HG02588 (cell line): ENCODE measurements around the gene PIH1D1.
A peak's percentile ranks its signal among the peaks of the same experiment; 100 is the strongest.
"Not testable (repeated sequence)": the region's sequence is repeated elsewhere in the genome, so short reads cannot be mapped to it uniquely, and the experiment has no call there.

Source experiments
- ATAC-seq: cut with Tn5 transposase; IDR thresholded peaks from one replicate; pipeline ENCODE4 v1.9.1; 2021; ENCODE audit warnings: mild to moderate bottlenecking, moderate library complexity; ENCODE audit not compliant: unreplicated experiment

Gene PIH1D1

DNA sequence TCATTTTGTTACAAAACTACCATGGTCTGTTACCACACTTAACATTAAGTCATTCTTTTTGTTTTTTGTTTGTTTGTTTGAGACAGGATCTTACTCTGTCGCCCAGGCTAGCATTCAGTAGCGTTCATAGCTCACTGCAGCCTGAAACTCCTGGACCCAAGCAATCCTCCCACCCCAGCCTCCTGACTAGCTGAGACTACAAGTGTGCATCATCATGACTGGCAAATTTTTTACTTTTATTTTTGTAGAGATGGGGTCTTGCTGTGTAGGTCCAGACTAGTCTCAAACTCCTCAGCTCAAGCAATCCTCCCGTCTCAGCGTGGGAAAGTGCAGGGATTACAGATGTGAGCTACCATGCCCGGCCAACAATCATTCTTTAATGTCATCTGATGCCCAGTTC is 4.7 kb upstream of the PIH1D1 start:
- ATAC-seq: no peak

DNA sequence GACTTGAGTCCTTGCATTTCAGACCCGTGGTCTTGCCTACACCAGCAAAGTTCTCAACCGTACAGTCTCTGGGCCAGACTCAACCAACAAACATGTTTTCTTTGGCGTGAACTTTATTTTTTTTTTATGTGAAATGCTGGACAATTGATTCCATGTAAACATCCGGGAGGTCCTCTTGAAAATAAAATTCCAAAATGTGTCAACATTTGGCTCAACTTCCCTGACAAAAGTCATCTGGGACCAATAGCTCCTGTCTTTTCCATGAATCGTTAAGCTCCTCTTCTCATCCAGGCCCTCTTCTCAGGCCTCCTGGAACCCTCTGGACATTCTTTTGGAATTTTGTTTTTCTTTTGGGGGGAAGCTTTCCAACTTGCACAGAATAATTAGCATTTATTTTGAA is 4.2 kb upstream of the PIH1D1 start:
- ATAC-seq: no peak

DNA sequence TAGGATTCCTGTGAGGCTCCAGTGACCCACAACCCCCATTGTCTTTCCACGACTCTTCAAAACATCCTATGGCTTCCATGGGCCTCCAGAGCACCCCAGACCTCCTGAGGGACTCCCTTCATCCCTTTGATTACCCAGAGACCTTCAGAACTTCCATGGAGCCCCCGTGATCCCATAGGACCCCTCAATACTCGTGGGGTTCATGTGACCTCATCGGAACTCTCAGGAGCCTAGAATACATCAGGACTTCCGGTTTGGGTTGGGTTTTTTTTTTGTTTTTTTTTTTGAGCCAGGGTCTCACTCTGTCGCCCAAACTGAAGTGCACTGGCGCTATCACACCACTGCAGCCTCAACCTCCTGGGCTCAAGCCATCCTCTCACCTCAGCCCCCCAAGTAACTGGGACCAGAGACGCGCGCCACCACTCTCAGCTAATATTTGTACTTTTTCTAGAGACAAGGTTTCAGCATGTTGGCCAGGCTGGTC is 2.2 kb upstream of the PIH1D1 start:
- ATAC-seq: no peak

DNA sequence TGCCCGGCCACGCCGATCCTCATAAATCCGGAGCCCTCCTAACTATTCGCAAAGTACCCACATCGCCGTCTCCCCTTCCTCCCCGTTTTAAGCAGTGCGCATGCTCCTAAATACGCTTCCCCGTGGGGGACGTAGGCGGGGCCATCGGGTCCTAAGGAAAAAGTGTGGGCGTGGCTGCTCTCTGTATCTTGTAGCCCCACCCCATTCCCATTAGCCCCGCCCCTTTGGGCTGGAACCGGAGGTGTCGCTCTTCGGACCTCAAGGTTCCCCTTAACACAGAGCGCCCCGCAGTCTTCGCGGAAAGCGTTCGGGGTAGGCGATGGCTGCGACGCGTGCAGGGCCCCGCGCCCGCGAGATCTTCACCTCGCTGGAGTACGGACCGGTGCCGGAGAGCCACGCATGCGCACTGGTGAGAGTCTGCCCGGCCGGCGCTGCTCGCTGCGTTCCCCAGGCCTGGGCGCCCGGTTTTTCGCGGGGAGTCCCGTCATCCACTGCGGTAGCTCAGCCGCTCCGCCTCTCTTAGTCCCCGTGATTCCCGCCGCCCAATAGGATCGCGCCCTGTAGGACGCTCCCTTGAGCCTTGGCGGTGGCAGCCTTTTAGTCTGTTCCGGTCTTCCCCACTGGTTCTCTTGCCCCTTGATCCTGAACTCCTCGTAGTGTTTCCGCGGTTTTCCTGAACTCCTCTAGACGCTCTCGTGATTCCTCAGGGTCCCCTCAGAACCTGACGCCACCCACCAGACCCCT is 1.6 kb upstream of the PIH1D1 start, which contains the start of gene ALDH16A1:
TSS of gene ALDH16A1 (plus strand) at position 213 of the 744 bp plus-strand sequence. CDS start at position 320, 107 bp downstream.
- ATAC-seq: peak; percentile 72

DNA sequence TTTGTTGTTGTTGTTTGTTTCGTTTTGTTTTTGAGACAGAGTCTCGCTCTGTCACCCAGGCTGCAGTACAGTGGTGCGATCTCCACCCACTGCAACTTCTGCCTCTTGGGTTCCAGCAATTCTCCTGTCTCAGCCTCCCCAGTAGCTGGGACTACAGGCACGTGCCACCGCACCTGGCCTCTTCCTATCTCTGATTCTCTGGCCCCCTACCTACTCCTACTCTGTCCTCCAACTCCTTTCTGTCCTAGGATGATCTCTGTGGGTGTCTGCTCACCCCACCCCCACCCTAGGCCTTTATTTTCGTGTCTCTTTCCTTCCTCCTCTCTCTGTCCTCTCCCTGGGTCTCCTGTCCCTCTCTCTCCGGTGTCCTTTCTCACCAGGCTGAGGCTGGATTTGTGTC is 1.2 kb downstream of the PIH1D1 start:
- ATAC-seq: no peak

DNA sequence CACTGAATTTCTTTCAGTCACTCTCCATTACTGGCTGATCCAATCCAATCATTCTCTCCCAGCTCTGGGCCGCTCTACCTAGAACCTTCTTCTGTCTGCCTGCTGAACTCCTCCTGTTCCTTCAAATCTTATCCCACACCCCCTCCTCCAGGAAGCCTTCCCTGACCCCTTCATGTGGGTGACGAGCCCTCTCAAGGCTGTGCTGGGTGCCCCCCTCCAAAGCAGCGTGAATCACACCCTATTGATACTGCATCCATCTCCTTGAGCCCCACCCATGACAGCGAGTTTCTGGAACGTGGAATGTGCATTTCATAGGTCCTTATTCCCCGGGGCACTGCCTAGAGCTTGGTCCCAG is 3.2 kb downstream of the PIH1D1 start:
- ATAC-seq: no peak

DNA sequence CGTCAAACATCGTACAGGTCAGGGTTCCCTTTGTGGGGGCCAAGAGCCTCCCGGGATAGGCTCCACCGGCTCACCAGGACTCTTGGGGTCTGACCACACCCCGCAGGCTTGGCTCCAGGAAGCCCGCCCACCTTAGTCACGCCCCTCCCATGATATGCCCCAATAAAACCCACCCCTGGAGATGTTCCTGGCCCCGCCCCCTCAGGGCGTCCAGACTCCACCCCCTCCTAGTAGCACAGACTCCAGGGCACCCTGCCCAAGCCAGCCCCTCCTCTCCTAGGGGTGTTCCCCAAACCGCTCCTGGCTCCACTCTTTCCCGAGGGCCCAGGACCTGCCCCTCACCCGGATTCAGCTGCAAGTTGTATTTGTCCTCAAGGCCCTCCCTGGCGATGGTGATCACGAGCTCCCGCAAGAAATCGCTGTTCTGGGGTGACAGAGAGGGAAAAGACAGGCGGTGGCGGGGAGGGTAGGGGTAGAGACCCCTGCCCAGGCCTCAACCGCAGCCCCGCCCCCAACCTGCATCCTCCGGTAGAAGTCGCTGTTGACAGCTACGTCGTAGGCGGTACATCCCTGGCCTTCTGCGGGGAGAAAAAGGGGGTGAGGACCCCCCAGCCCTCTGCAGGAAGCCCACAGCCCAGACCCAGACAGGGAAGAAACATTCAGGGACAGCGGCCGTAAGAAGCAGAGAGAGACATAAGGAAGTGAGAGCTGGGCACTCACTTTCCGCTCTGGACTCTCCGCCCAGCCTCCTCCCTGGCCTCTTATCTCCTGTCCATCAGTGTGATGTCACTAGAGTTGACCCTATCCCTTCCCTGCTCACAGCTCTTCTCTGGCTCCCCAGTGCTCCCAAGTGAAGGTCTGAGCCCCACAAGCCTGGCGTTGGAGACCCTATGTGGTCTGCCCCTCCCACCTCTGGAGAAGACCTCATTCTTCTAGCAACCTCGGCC is 3.9 kb downstream of the PIH1D1 start:
- no peak for ATAC-seq

DNA sequence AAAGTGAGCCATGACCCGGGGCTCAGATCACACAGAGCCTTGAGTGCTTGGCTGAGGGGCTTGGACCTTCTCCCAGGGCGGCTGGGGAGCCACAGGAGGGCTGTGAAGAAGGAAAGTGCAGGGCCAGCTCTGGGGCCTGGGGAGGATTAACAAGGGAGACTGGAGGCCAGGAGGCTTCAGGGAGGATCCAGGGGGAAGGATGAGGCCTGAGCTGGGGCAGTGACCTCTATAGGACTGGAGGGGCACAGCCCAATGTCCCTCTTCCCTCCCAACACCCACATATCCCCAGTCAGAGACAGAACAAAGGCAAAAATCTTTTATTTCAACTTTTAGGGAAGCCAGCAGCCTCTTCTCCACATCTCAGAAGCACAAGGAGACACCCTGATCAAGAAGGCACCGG is 5.6 kb downstream of the PIH1D1 start:
- no peak for ATAC-seq

DNA sequence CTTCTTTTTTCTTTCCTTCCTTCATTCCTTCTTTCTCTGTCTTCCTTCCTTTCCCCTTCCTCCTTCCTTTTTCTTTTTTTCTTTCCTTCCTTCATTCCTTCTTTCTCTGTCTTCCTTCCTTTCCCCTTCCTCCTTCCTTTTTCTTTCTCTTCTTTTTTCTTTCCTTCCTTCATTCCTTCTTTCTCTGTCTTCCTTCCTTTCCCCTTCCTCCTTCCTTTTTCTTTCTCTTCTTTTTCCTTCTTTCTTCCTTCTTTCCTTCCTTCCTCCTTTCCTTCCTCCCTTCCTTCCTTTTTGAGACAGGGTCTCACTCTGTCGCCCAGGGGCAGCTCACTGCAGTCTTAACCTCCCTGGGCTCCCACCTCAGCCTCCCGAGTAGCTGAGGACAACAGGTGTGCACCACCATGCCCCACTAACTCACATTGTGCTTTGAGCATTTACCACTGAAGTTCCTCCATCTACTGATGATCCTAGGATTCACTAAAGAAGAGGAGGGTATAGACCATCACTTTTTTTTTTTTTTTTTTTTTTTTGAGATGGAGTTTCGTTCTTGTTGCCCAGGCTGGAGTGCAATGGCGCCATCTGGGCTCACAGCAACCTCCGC is 7.4 kb downstream of the PIH1D1 start:
- not testable (repeated sequence) for ATAC-seq

DNA sequence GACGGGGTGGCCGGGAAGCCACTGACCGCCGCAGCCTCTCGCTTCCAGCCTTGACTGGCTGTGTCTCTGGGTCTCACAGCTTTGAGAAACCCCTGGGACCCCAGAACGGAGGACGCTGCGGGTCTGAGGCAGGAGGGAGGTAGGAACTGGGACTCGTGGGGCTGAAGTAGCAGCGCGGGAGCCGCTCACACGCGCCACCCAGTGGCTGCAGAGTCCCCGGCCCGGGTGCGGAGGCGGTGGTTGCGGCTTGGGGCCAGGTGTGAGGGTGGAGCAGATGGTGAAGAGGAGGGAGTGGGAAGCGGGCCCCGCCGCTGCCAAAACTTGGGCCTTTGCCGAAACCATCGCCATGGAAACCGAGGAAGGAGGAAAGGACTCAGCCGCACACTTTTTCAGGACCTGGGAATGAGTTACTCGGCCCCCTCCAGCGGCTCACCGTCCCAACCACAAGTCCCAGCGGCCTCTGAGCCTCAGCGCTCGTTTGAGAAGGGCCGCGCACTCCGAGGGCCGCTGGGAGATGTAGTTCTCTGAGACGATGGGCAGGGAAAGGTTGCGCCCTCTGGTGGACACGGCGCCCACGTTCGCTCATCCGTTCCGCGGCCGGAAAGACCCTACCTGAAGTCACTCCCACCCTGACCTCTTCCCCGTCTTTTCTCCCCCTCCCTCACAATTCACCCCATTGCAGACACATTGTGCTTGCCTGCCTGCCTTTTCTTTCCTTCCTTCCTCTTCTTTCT is 8.1 kb downstream of the PIH1D1 start:
- ATAC-seq: peak; percentile 73

DNA sequence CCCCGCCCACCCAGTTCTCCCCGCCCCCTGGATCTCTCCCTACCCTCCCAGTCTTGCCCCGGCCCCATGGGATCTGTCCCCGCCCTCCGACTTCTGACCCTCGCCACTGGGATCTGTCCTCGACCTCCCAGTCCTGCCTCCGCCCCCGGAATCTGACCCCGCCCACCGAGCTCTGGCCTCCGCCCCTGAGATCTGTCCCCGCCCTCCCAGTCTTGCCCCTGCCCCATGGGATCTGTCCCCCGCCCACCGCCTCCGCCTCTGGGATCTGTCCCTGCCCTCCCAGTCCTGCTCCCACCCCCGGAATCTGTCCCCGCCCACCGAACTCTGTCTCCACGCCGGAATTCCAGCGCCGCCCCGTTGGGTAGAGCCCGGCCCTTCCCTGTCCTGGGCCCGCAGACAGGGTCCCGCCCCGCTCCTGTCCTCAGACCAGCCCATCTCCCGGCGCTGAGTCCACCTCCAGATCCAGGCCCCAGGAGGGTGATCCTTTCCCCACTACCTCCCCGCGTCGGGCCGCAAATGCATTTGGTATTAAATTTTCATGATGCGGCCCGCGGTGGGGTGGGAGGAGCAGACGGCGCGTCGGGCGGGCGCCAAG is 8.7 kb downstream of the PIH1D1 start:
- ATAC-seq: peak; percentile 15

DNA sequence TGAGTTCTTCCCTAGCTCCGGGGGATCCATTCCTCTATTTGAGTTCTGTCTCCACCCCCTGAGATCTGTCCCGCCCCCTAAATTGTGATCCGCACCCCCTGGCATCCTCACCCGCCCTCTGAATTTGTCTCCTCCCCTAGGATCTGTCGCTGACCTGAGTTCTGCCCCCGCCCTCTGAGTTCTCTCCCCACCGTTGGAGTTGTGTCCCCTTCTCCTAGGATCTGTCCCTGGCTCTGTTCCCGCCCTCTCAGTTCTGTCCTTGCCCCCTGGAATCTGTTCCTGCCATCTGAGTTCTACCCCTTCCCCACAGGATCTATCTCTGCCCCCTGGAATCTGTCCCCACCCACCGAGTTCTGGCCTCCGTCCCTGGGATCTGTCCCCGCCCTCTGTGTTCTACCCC is 9.3 kb downstream of the PIH1D1 start:
- ATAC-seq: no peak

DNA sequence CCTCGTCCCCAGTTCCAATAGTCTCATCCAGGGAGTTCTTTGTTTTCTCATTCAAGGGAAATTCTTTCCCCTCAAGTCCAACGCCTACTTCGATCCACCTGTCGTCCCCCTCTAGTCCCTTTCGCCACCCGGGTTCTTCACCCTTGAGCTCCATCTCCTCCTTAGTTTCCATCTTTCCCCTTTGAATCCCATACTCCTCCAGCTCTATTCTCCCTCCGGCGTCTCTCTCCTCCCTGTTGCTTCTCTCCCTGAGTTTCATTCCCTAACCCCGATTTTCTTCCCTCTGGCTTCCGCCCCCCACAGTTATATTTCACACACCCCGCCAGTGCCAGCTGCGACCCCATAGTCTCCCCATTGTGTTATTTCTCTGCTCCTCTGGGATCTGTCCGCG is 9.7 kb downstream of the PIH1D1 start:
- ATAC-seq: no peak

DNA sequence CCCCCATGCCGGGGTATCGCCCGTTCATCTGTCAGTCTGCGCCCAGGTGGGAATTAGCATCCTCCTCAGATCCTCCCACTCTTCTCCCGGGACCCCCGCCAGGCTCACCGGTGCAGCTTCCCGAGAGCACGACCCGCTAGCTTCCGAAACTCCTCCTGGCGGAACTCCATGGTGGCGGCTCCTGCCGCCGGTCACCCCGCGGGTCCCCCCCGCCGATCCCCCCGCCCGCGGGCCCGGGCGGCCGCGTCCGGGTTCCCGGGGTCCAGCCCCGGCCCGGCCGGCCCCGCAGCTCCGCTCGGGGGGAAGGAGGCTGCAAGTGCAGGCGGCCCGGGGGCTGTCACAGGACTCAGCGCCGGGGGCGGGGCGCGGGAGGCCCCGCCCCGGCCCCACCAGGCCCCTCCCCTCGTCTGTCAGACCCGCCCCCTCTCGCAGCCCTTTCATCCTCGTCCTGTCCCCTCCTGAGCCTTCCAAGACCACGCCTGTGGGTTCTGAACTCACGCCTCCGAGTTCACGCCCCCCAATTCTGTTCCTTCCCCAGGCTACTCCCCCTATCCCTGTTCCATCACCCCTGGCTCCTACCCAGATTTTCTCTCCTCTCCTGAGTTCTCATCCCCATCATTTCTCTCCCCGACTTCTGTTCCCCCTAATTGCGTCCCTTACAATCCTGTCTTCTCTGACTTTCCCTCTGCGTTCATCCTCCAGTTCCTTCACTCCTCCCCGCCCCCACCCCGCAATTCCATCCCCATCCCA is 10.2 kb downstream of the PIH1D1 start, which contains the start of gene SLC17A7:
TSS of gene SLC17A7 (minus strand) at position 318 of the 750 bp plus-strand sequence. CDS start at position 170, 148 bp downstream.
- no peak for ATAC-seq

DNA sequence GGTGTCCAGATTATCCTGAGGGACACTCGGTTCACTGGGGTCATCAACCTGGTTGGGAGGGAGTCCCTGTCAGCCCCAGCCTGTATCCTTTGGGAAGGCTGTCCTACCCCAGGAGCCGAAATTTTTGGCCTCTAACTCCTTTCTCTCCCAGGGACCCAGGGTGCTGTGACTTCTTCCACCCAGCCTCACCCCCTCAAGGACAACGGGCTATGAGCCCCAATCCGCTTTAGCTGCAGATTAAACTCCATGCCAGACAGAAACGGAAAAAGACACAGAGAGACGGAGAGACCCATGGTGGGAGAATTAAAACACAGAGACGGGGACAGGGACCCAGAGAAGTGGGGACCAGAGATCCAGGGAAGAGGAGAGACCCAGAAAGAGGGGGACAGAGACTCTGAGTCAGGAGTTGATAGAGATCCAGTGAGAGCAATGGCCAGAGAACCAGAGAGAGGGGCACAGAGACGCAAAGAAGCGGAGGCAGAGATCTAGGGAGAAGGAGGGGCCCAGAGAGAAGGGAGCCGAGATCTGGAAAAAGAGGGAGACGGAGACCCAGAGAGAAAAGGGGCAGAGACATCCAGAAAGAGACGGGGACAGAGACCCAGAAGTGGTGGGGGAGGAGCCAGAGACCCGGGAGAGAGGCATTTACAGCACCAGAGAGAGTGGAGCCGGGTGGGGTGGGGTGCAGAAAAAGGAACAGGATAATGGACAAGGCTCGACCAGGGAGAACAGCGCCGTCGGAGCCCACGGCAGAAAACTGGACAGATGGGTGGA is 11.0 kb downstream of the PIH1D1 start:
- ATAC-seq: no peak

DNA sequence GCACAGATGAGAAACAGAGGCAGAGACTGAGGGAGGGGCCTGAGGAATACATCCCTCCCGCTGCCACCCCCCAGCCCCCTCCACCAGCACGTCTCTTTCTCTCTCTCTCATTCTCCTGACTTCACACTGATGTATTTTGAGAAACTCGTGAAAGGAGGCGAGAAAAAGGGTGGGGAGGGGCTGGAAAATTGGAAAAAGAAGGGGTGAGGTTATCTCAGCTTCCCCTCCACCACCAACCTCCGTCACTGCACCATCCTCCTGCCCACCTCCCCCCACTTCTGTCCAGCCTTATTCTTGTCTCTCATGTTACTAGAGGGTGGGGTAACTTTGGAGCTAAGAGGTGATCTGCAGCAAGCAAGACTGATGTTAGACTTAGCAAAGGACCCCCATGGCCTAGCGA is 11.8 kb downstream of the PIH1D1 start:
- ATAC-seq: no peak

DNA sequence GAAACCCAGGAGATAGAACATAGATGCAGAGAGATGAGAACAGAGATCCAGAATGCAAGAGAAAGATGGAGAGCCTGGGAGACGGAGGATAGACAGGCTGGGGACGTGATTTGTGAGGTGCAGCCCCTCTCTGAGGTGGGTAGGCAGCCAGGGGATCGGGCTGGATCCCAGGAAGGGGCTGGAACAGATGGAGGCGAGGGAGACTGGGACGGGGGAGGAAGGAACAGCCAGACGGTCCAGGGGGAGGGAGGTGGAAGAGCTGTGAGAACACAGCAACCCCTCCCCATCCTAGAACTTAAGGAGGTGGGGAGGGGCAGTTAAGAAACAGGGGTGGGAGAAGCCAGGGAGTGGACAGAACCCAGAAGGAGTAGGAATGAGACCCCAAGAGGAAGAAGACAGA is 13.4 kb downstream of the PIH1D1 start:
- ATAC-seq: no peak

DNA sequence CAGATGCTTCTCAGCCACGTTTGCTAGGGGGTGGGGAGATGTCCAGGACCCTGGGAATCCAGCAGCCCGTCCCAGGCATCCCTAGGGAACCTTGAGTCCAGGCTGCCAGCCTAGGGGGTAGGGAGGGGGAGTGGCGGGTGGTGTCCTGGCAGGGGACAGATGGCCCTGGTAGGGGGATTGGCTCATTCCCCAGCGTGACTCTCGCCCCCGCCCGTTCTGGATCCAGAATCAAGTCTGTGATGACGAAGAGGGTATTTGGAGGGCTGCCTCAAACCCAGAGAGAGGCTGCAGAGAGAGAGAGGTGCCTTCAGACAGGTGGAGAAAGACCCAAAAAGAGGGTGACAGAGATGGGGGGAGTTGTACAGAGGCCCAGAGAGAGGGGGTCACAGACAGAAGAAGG is 14.4 kb downstream of the PIH1D1 start:
- ATAC-seq: no peak
